IMR-90 (cell line): Measurements from ENCODE around the gene HOXD10. TPM values are rescaled to one million over a fixed set of nuclear protein-coding genes. Genes with fewer than 3 reads are reported as not detected.

Experiments used
- ATAC-seq: fragments of 200-7000 bp; cut with Tn5 transposase; 2 replicates; pipeline ENCODE4 v1.9.1; 2020; ENCODE audit warnings: low read depth, mild to moderate bottlenecking, moderate library complexity
- BruUV-seq: library from RNA; stranded (reverse); fragments of 400-500 nt; replicated peaks from 2 replicates; lab custom pipeline; 2021; lab: Mats Ljungman, UMichigan
- CTCF ChIA-PET: fragments of 300-600 bp; formaldehyde crosslinking; extraction: SDS; loops from one replicate; lab custom pipeline; 2021; ENCODE audit warnings: antibody characterized with exemption; lab: Yijun Ruan, JAX
- POLR2A ChIA-PET: fragments of 300-600 bp; sonication (Branson Sonifier 250); formaldehyde crosslinking; loops from one replicate; lab custom pipeline; 2022; ENCODE audit warnings: antibody characterized with exemption; ENCODE audit not compliant: unreplicated experiment; lab: Charles Lee
- DNase-seq: peaks from one replicate; pipeline ENCODE4 v3.0.0; 2013
- H2AFZ ChIP-seq: replicated peaks from 2 replicates; pipeline ENCODE3; 2013; ENCODE audit warnings: low read length, mild to moderate bottlenecking; ENCODE audit not compliant: poor library complexity
- H2AK5ac ChIP-seq: 2 replicates; pipeline ENCODE4 v1.6.1; 2013; ENCODE audit warnings: low read depth, low read length, inconsistent platforms
- H2AK9ac ChIP-seq: replicated peaks from 2 replicates; pipeline ENCODE3; 2013; ENCODE audit warnings: mild to moderate bottlenecking, low read depth, low read length, moderate library complexity; ENCODE audit not compliant: poor library complexity
- H2BK120ac ChIP-seq: 2 replicates; pipeline ENCODE4 v1.6.1; 2013; ENCODE audit warnings: low read depth, low read length, inconsistent platforms
- H2BK15ac ChIP-seq: 3 replicates; pipeline ENCODE4 v1.6.1; 2013; ENCODE audit warnings: low read depth, low read length, inconsistent platforms
- H2BK20ac ChIP-seq: 2 replicates; pipeline ENCODE4 v1.6.1; 2013; ENCODE audit warnings: low read depth, mild to moderate bottlenecking, inconsistent platforms, low read length, moderate library complexity
- H2BK5ac ChIP-seq: 2 replicates; pipeline ENCODE4 v1.6.1; 2013; ENCODE audit warnings: mild to moderate bottlenecking, low read depth, low read length, inconsistent platforms; ENCODE audit not compliant: poor library complexity, severe bottlenecking
- H3K14ac ChIP-seq: replicated peaks from 2 replicates; pipeline ENCODE4 v1.6.1; 2013; ENCODE audit warnings: low read depth, low read length, inconsistent platforms
- H3K18ac ChIP-seq: 2 replicates; pipeline ENCODE4 v1.6.1; 2013; ENCODE audit warnings: low read depth, low read length, control low read depth
- H3K23ac ChIP-seq: 2 replicates; pipeline ENCODE4 v1.6.1; 2013; ENCODE audit warnings: low read depth, low read length, inconsistent platforms
- H3K27ac ChIP-seq: 2 replicates; pipeline ENCODE4 v1.5.1; 2013; ENCODE audit warnings: mild to moderate bottlenecking, control low read depth, low read length; ENCODE audit not compliant: insufficient read depth
- H3K27me3 ChIP-seq: 2 replicates; pipeline ENCODE4 v1.6.1; 2013; ENCODE audit warnings: low read length; ENCODE audit not compliant: control insufficient read depth, insufficient read depth
- H3K36me3 ChIP-seq: 2 replicates; pipeline ENCODE4 v1.6.1; 2013; ENCODE audit warnings: low read length, mixed read lengths; ENCODE audit not compliant: control insufficient read depth, insufficient read depth
- H3K4ac ChIP-seq: 2 replicates; pipeline ENCODE4 v1.6.1; 2013; ENCODE audit warnings: low read depth, low read length, inconsistent platforms
- H3K4me1 ChIP-seq: 2 replicates; pipeline ENCODE4 v1.6.1; 2013; ENCODE audit warnings: low read length, mixed read lengths; ENCODE audit not compliant: control insufficient read depth, insufficient read depth
- H3K4me2 ChIP-seq: 2 replicates; pipeline ENCODE4 v1.6.1; 2013; ENCODE audit warnings: low read depth, mild to moderate bottlenecking, control low read depth, low read length, moderate library complexity
- H3K4me3 ChIP-seq: 2 replicates; pipeline ENCODE4 v1.5.1; 2013; ENCODE audit warnings: low read depth, mild to moderate bottlenecking, control low read depth, low read length, moderate library complexity; ENCODE audit not compliant: insufficient read depth
- H3K56ac ChIP-seq: 2 replicates; pipeline ENCODE4 v1.6.1; 2013; ENCODE audit warnings: low read length, inconsistent platforms; ENCODE audit not compliant: insufficient read depth; ENCODE audit errors: extremely low read depth
- H3K79me1 ChIP-seq, 2 experiments: 2 replicates each; pipeline ENCODE4 v1.6.1; 2013; ENCODE audit warnings: low read length in 2 of 2, inconsistent platforms in 1 of 2, low read depth in 1 of 2
- H3K9ac ChIP-seq: 2 replicates; pipeline ENCODE4 v1.6.1; 2013; ENCODE audit warnings: low read depth, low read length, control low read depth
- H3K9me1 ChIP-seq: 2 replicates; pipeline ENCODE4 v1.6.1; 2013; ENCODE audit warnings: low read length, inconsistent platforms; ENCODE audit not compliant: insufficient read depth
- H3K9me3 ChIP-seq: 2 replicates; pipeline ENCODE4 v1.6.1; 2013; ENCODE audit warnings: low read length; ENCODE audit not compliant: control insufficient read depth, insufficient read depth
- H4K20me1 ChIP-seq: 2 replicates; pipeline ENCODE4 v1.6.1; 2013; ENCODE audit warnings: low read length, inconsistent platforms; ENCODE audit not compliant: insufficient read depth
- H4K5ac ChIP-seq: 2 replicates; pipeline ENCODE4 v1.6.1; 2013; ENCODE audit warnings: mild to moderate bottlenecking, low read depth, low read length, control low read depth
- H4K8ac ChIP-seq, 2 experiments: 2 replicates each; pipeline ENCODE4 v1.6.1; 2013; ENCODE audit warnings: low read depth in 2 of 2, low read length in 2 of 2, control low read depth in 1 of 2, inconsistent platforms in 1 of 2
- H4K91ac ChIP-seq: 2 replicates; pipeline ENCODE4 v1.6.1; 2013; ENCODE audit warnings: low read depth, low read length, inconsistent platforms; ENCODE audit not compliant: insufficient read depth
- CEBPB ChIP-seq: IDR thresholded peaks from 2 replicates; pipeline ENCODE4 v1.6.1; 2012; ENCODE audit warnings: low read depth, low read length, improper control_type of control experiment
- ELK1 ChIP-seq: fragments of 150-350 bp; IDR thresholded peaks from 2 replicates; pipeline ENCODE4 v1.6.1; 2016; ENCODE audit warnings: low read depth, mild to moderate bottlenecking, low read length, moderate library complexity, borderline replicate concordance
- RFX5 ChIP-seq: IDR thresholded peaks from 2 replicates; pipeline ENCODE4 v1.8.0; 2012; ENCODE audit warnings: low read depth, mild to moderate bottlenecking, low read length, moderate library complexity
- WGBS, 2 experiments: methylation state at CpG; one replicate each; pipeline versions ENCODE4 v1.1.5 to v1.1.7; 2013; ENCODE audit warnings: missing lambda C conversion rate in 2 of 2; ENCODE audit not compliant: insufficient read length in 1 of 2; ENCODE audit errors: extremely low coverage in 2 of 2; 5-methylcytosine and 5-hydroxymethylcytosine counted together
- dilution Hi-C: fragments of 300-500 bp; cut with HindIII; formaldehyde crosslinking; loops from one replicate; pipeline ENCODE4 v1.14.3; 2018; ENCODE audit warnings: low sequenced_read_pairs; ENCODE audit not compliant: unreplicated experiment
- in situ Hi-C: fragments of 300-500 bp; cut with MboI; formaldehyde crosslinking; loops from 3 replicates; pipeline ENCODE4 v1.14.3; 2019; ENCODE audit warnings: low sequenced_read_pairs, inconsistent platforms, mixed read lengths
- intact Hi-C: fragments of 100-400 bp; cut with micrococcal nuclease; formaldehyde crosslinking; loops from 2 replicates; pipeline ENCODE4 v1.10.0; 2022
- polyA plus RNA-seq, 3 experiments: library from polyadenylated mRNA; depleted of rRNA; stranded (reverse); fragments of >200 nt; gene quantifications; 2 replicates each; pipeline ENCODE4 v1.2.3, GENCODE V29; 2012; ENCODE audit warnings: low replicate concordance in 1 of 3
- total RNA-seq: library from RNA; depleted of rRNA; stranded (reverse); fragments of >200 nt; gene quantifications from 2 replicates; pipeline ENCODE4 v1.2.3, GENCODE V29; 2012

The HOXD10 gene
- total and polyA plus RNA-seq, 2 of the 4 experiments (the other 2 are of a cell fraction) = not detected

- in situ Hi-C loops = no loop called here
- no peak overlapping the region for H3K4ac ChIP-seq
- H2BK120ac ChIP-seq = no peak overlapping the region
- no peaks in the 10 kb centered on the region for H4K20me1 ChIP-seq
- CTCF ChIA-PET = no interaction called here
- no TSS peak for BruUV-seq
- H2AK9ac ChIP-seq = no peak overlapping the region
- no peak overlapping the region for H4K5ac ChIP-seq
- ATAC-seq (no peak), DNase-seq (no peak)
- 0% methylated on average over 7 of the region's 31 CpGs; no CpG with 5 or more reads in 1 of the 2 experiments for WGBS, 2 experiments
- intact Hi-C loops = no loop called here
- H3K79me1 ChIP-seq = no peaks in the 10 kb centered on the region
- no peak overlapping the region for H2AK5ac ChIP-seq
- no peaks in the 10 kb centered on the region for H3K4me1 ChIP-seq
- no peak overlapping the region for H3K18ac ChIP-seq
- no peaks in the 10 kb centered on the region for H3K9me1 ChIP-seq
- no peak overlapping the region for H2BK20ac ChIP-seq
- H3K27me3 ChIP-seq = peaks cover 79% of the 10 kb centered on the region
- H2BK5ac ChIP-seq = no peak overlapping the region
- H2AFZ ChIP-seq = no peak overlapping the region
- POLR2A ChIA-PET = no interaction called here
- no peak overlapping the region for H3K56ac ChIP-seq
- H2BK15ac ChIP-seq = no peak overlapping the region
- H3K4me3 ChIP-seq = no peak overlapping the region
- peaks cover 8% of the 10 kb centered on the region for H3K9me3 ChIP-seq
- H3K23ac ChIP-seq = no peak overlapping the region
- no peak for TF ChIP-seq CEBPB
- no peak for TF ChIP-seq ELK1
- TF ChIP-seq RFX5 = no peak
- no peaks in the 10 kb centered on the region for H3K36me3 ChIP-seq
- H3K4me2 ChIP-seq = no peak overlapping the region
- H3K9ac ChIP-seq = no peak overlapping the region
- no peak overlapping the region for H4K8ac ChIP-seq
- H3K27ac ChIP-seq = no peak overlapping the region
- dilution Hi-C loops = no loop called here
- no peak overlapping the region for H4K91ac ChIP-seq
- H3K14ac ChIP-seq = no peak overlapping the region
Observed at GRCh38 chr2:176147800-176148496, 31.4 kb downstream of the HOXD10 start.
